Left colon (tissue), 2 donors: ENCODE data around the gene ABCD3. TPM values are rescaled to one million over a fixed set of nuclear protein-coding genes. Genes with fewer than 3 reads are reported as not detected.

Experiments
- ATAC-seq: fragments of 200-7000 bp; cut with Tn5 transposase; one replicate; pipeline ENCODE4 v1.9.1; 2020; ENCODE audit warnings: mild to moderate bottlenecking, moderate library complexity
- DNase-seq, 2 donors: peaks; one replicate each; pipeline ENCODE4 v3.0.0-alpha.2; 2020
- intact Hi-C, 2 donors: fragments of 100-400 bp; cut with DNase I in 1 of 2; cut with micrococcal nuclease in 1 of 2; formaldehyde crosslinking; loops; one replicate each; pipeline versions ENCODE4 v1.11.2 to v1.14.0; 2022; cut with DNase I, micrococcal nuclease
- total RNA-seq, 2 donors: library from RNA; stranded (reverse); fragmentation: NEBNext Ultra II Directional; extraction: Animal tissue kit (Norgen Biotek cat#: 25700); gene quantifications; one replicate each; pipeline ENCODE4 v1.2.1, GENCODE V29; 2021
- donor health status: DM: no; HTN: no; CAD: no.
- donor health status: DM: yes; HTN: yes; CAD: no.

Gene ABCD3
- total RNA-seq, 2 donors from 2014 or later, result 111 to 117 TPM

GRCh38 chr1:94538243-94538827 lies 120.1 kb downstream of the ABCD3 start:
- intact Hi-C loops, result no loop called here
- ATAC-seq, result no peak
- no peak for DNase-seq

- ATAC-seq (no peak), DNase-seq (no peak)
- intact Hi-C loops, result no loop called here
Measured at GRCh38 chr1:94539496-94539895, 121.3 kb downstream of the ABCD3 start.

- no peak for DNase-seq
- peak; percentile 11 for ATAC-seq
- intact Hi-C loops, result no loop called here
Measured at GRCh38 chr1:94540440-94541245, 122.5 kb downstream of the ABCD3 start.

GRCh38 chr1:94541246-94542087 lies 123.3 kb downstream of the ABCD3 start, which contains the start of gene F3:
Gene F3, minus strand, starts transcription at chr1:94541759. Its CDS starts 123 bp downstream, at chr1:94541636.
- DNase-seq (peak; percentile 93 to 95), ATAC-seq (peak; percentile 95)
- intact Hi-C loops, result no loop called here

GRCh38 chr1:94542088-94542870 lies 124.1 kb downstream of the ABCD3 start:
- intact Hi-C loops, result no loop called here
- peak; percentile 45 to 46 for DNase-seq
- ATAC-seq, result peak; percentile 27

- DNase-seq (no peak), ATAC-seq (no peak)
- intact Hi-C loops, result no loop called here
Measured at GRCh38 chr1:94543001-94543400, 124.8 kb downstream of the ABCD3 start.

- intact Hi-C loops, result no loop called here
- no peak for ATAC-seq
- no peak for DNase-seq
Measured at GRCh38 chr1:94543893-94544635, 125.9 kb downstream of the ABCD3 start.

- intact Hi-C loops, result no loop called here
- ATAC-seq, result no peak
Measured at GRCh38 chr1:94544706-94545490, 126.7 kb downstream of the ABCD3 start.

GRCh38 chr1:94549706-94550105 lies 131.5 kb downstream of the ABCD3 start:
- intact Hi-C loops, result no loop called here
- ATAC-seq (no peak), DNase-seq (no peak)

More at GRCh38 chr1:94544706-94545490, 126.7 kb downstream of the ABCD3 start:
- no peak for DNase-seq

- DNase-seq (no peak), ATAC-seq (no peak)
- intact Hi-C loops, result no loop called here
Measured at GRCh38 chr1:94550396-94550795, 132.2 kb downstream of the ABCD3 start.

- ATAC-seq, result no peak
- intact Hi-C loops, result no loop called here
- no peak for DNase-seq
Measured at GRCh38 chr1:94550800-94551241, 132.6 kb downstream of the ABCD3 start.

GRCh38 chr1:94551449-94551848 lies 133.3 kb downstream of the ABCD3 start:
- no peak for ATAC-seq

GRCh38 chr1:94552071-94552586 lies 133.9 kb downstream of the ABCD3 start:
- ATAC-seq (no peak), DNase-seq (no peak)
- intact Hi-C loops, result no loop called here

More at GRCh38 chr1:94551449-94551848, 133.3 kb downstream of the ABCD3 start:
- intact Hi-C loops, result no loop called here
- DNase-seq, result no peak

GRCh38 chr1:94553323-94553730 lies 135.1 kb downstream of the ABCD3 start:
- ATAC-seq (no peak), DNase-seq (no peak)
- intact Hi-C loops, result no loop called here

GRCh38 chr1:94553931-94554330 lies 135.7 kb downstream of the ABCD3 start:
- no peak for DNase-seq
- intact Hi-C loops, result no loop called here
- no peak for ATAC-seq

- DNase-seq, result no peak
- intact Hi-C loops, result no loop called here
- no peak for ATAC-seq
Measured at GRCh38 chr1:94554580-94554979, 136.4 kb downstream of the ABCD3 start.

- ATAC-seq (peak; percentile 77), DNase-seq (peak in 1 of 2 donors; percentile 35)
- intact Hi-C loops, result no loop called here
Measured at GRCh38 chr1:94555091-94555490, 136.9 kb downstream of the ABCD3 start.
